ENCODE measurements around the gene HECTD2.
A peak's percentile ranks its signal among the peaks of the same experiment; 100 is the strongest.
"Not testable (repeated sequence)": the region's sequence is repeated elsewhere in the genome, so short reads cannot be mapped to it uniquely, and the experiment has no call there.

HECTD2 gene, protein sequence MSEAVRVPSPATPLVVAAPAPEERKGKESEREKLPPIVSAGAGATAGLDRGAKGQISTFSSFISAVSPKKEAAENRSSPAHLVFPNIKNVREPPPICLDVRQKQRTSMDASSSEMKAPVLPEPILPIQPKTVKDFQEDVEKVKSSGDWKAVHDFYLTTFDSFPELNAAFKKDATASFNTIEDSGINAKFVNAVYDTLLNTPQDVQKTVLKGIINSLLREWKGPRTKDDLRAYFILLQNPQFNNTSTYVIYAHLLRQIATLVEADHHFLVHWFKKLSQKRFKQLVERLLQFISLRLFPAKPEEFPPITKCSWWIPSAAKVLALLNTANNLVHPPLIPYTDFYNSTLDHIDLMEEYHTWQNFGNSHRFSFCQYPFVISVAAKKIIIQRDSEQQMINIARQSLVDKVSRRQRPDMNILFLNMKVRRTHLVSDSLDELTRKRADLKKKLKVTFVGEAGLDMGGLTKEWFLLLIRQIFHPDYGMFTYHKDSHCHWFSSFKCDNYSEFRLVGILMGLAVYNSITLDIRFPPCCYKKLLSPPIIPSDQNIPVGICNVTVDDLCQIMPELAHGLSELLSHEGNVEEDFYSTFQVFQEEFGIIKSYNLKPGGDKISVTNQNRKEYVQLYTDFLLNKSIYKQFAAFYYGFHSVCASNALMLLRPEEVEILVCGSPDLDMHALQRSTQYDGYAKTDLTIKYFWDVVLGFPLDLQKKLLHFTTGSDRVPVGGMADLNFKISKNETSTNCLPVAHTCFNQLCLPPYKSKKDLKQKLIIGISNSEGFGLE

DNA sequence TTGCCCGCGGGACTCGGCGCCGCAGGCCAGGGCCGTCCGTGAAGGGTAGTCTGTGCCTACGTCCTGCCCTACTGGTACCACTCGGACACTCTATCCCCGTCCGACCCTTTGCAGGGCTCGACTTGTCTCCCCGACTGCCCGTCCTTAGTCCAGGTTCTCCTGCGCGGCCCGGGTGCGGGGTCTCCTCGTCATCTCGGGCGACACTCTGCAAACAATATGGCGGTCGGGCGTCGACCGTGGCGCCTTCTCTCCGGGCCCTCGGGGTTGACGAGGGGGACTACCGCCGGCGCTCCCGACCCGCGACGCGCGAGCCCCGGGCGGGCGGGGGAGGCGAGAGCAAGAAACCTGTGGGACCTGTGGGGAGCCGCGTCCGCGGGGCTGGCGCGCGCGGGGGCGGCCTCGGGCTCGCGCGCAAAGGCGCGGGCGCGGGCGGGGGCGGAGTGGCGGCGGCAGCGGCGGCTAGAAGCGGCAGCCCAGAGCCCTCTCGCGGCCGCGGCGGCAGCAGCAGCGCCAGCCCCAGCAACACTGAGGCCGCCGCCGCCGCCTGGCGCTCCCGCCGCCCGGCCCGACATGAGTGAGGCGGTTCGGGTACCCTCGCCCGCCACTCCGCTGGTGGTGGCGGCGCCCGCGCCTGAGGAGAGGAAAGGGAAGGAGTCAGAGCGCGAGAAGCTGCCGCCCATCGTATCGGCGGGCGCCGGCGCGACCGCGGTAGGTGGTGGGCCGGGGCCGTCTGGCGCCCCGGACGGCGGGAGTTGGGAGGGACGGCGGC lies at the start of gene HECTD2:
TSS of gene HECTD2 (plus strand) at position 476 of the 769 bp plus-strand sequence. CDS start at position 571, 95 bp downstream.
- peak; percentile 60 to 69 for DNase-seq (ENCODE audit: extremely low read depth in 1 of 2, low read depth in 1 of 2)

DNA sequence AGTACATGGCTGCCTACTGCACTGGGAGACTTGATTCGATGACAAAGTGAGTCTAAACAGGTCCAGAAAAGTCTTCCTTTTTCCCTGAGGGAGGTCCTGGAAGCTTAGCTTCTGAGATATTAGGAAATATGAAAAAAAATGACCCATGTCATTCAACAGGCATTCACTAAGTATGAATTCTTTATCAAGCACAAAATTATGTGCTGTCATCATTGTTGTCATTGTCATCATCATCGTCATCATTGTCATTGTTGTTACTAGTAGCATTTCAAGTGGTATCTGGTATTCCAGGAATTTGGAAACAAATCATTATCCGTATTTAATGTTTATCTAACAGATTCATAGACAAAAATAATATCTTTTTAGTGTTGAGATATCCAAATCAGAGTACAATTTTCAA lies 49.7 kb upstream of the HECTD2 start:
- DNase-seq (ENCODE audit: extremely low read depth in 1 of 2, low read depth in 1 of 2) = no peak

DNA sequence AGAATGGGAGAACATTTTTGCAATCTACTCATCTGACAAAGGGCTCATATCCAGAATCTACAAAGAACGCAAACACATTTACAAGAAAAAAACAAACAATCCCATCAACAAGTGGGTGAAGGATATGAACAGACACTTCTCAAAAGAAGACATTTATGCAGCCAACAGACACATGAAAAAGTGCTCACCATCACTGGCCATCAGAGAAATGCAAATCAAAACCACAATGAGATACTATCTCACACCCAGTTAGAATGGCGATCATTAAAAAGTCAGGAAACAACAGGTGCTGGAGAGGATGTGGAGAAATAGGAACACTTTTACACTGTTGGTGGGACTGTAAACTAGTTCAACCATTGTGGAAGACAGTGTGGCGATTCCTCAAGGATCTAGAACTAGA lies 44.6 kb upstream of the HECTD2 start:
- DNase-seq (ENCODE audit: extremely low read depth in 1 of 2, low read depth in 1 of 2) = not testable (repeated sequence)

DNA sequence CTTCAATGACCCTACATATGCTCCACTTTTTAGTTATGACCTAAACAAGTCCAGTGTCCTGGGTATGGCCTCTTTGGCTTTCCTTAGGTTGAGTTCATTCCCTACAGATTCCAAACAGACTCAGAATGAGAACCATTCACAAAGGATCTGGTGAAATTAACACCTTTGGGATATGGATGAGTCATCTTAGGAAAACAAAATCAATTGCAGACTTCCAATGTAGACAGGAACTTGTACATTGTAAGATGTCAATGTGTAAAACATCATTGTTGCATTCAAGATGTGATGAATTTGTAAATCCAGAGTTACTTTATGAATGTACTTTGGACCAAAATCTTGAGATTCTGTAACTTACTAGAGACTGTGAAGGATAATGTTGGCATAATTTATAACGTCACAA lies 43.4 kb upstream of the HECTD2 start:
- DNase-seq (ENCODE audit: extremely low read depth in 1 of 2, low read depth in 1 of 2) = no peak

DNA sequence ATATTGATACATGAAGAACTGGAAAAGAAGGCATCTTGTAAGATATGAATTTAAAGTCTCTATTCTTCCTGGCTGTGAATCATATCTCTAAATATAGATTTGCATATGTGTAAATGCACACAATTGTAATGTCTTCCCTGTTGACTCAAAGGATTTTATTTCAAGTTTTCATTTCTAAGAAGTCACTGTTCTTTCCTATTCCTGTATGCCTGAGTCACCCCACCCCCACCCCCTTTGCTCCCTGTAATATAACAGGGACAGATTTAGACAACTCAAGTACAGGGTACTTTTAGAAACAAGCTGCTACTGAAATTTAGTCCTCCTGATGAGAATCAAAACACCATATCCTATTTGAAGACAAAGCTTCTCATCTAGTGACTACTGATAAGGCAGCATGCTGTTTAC lies 43.0 kb upstream of the HECTD2 start:
- DNase-seq (ENCODE audit: extremely low read depth in 1 of 2, low read depth in 1 of 2) = no peak

DNA sequence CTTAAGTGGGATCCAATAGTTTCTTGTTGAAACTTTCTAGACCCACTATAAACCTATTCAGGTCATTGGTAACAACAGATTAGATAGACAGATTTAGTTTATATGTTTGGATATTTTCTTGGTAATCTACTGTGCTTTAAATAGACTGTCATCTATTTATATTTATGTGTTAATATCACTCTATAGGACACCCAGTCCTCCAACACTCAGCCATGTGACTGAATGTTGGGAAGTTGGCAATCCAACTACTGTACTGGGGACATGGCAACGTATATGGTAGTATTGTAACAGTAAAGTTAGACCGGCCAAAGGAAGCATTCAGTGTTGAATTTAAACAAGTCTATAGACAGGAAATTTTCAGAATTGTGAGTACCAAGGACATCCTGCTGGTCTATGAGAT lies 42.6 kb upstream of the HECTD2 start:
- no peak for DNase-seq (ENCODE audit: extremely low read depth in 1 of 2, low read depth in 1 of 2)

DNA sequence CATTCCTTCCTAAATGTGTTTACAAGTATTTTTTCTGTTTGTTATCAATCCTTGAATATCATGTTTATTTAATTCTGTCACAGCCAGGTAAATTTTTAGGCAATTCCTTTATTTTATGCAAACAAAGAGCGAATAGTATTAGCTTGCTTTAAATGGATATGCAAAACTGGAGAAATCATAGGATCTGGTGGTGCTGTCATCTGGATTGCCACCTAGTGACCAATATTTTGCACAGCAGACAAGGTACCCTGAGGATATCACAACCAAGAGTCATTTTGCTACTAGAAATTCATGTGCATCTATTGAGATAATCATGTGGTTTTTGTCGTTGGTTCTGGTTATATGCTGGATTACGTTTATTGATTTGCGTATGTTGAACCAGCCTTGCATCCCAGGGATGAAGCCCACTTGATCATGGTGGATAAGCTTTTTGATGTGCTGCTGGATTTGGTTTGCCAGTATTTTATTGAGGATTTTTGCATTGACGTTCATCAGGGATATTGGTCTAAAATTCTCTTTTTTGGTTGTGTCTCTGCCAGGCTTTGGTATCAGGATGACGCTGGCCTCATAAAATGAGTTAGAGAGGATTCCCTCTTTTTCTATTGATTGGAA lies 40.1 kb upstream of the HECTD2 start:
- not testable (repeated sequence) for DNase-seq (ENCODE audit: extremely low read depth in 1 of 2, low read depth in 1 of 2)

DNA sequence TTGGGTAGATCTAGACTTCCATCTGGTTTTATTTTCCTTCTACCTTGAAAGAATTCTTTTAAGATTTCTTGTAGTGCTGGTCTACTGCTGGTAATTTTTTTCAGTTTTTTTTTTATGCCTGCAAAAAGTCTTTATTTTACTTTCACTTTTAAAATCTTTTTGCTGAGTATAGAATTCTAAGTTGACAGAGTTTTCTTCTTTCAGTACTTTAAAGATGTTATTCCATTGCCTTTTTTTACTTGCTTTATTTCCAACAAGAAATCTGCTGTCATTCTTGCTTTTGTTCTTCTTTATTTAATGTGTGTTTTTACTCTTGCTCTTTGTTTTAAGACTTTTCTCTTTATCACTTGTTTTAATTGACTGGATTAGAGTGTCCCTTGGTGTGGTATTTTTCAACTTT lies 36.1 kb upstream of the HECTD2 start:
- no peak for DNase-seq (ENCODE audit: extremely low read depth in 1 of 2, low read depth in 1 of 2)

DNA sequence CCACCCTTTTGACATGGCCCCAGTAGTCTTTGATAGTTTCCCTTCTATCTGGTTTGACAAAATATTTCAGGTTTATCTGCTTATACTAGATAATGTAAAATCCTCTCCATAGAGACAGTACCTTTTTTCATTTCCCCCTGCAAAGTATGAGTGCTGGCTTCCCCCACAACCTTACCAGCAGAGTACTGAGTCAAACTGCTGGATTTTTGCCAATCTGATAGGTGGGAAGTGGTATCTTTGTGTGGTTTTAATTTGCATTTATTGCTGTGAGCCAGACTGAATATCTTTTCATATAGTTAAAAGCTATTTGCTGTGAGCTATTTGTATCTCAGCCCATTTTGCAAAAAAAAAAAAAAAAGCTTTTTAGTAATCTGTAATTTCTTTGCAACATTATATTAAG lies 32.1 kb upstream of the HECTD2 start:
- DNase-seq (ENCODE audit: extremely low read depth in 1 of 2, low read depth in 1 of 2) = no peak

DNA sequence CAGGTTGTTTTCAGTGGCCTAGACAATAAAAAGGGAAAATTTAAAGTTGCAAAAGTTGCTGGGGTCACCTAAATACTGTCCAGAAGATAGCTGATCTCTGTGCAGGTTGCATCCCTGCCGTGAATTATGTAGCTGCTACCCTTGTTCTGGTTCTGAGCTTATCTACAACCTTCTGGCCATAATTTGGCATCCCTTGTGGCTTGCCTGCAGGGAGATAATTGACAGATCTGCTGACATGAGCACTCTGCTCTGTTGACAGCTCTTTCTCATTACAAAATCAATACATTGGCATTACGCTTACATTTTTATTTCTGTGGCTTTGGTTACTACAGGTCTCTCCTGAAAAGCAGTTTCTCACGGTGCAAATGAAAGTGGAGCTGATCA lies 29.3 kb upstream of the HECTD2 start:
- DNase-seq (ENCODE audit: extremely low read depth in 1 of 2, low read depth in 1 of 2) = no peak

DNA sequence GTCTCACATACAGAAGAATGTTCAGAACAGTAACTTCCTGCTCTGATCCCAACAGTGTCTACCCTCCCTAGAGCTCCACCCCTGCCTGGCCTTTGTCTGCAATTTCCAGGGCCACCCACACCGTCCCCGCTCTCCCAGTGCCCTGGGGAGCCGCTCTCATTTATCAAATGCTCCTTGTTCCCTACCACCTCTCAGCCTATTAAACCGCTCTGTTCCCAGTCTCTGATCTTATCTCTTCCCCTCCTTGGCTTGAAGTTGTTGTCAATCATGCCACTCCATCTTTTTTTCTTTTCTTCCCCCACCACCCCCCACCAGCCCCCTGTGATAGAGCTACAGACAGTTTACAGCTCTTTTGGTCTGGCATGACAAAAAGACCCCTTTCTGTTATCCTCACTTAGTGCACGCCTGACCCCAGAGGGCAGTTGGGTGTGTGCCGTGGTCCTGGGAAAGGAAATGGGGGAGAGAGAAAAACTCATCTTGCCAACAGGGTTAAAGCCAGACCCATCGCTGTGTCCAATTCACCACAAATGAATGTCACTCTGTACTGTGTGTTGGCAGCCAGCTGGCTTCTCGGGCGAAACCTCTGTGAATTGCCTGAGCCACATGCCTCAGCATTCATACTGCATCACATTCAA lies 28.8 kb upstream of the HECTD2 start:
- DNase-seq (ENCODE audit: extremely low read depth in 1 of 2, low read depth in 1 of 2) = no peak

DNA sequence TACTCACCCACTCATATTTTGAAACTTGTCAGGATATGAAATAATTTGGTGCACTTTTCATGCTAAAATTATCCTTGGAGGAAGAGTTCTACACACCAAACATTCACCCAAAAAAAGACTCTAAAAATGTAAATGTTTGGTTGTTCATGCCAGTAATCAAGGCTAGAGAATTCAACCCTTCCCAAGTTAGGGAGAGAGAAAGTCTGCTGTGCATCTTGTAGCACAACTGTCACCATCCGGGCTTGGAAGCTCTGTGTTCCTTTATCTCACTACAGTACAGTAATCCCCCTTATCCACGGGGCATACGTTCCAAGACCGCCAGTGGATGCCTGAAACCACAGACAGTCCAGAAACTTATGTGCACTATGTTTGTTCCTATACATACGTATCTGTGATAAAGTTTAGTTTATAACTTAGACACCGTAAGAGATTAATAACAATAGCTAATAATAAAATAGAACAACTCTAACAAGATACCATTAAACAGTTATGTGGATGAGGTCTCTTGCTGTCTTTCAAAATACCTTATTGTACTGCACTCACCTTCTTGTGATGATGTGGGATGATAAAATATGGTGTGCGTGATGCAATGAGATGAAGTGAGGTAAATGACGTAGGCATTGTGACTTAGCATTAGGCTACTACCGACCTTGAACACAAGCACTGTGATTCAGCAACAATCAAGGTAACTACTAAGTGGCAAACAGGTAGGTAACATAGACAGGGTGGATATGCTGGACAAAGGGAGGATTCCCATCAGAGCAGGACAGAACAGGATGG lies 24.6 kb upstream of the HECTD2 start:
- no peak for DNase-seq (ENCODE audit: extremely low read depth in 1 of 2, low read depth in 1 of 2)

DNA sequence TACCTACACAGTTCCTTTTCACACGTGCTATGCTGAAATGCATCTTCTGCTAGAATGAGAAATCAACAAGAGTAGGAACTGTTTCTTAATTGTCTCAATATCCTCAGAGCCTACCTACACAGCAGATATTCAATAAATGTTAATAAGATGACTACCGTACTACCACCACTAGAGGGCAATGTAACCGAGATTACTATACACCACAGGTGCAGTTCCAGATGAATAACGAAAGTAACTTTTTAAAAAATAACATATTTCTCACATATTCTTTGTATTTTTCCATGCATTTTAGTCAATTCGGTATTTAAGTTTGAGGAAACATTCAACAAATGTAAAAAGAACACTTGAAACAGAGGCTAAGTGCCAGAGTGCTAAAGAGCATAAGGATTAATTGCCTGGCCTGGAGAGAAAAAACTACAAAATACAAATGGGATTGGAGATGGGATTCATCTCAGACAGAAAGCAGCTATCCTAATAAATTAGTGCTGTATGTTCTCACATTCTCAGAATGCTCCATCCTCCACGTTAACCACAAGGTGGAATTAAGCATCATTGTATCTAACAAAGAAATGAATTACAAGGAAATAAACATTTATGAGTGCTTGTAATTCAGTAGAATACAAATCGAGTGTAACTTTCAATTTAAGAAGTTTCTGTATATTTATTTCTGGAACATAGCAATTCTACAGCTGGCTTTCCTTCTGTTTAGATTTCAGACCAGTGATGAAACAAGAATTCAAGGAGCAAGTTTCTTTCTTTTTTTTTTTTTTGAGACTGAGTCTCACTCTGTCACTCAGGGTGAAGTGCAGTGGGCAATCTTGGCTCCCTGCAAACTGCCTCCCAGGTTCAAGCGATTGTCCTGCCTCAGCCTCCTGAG lies 20.3 kb upstream of the HECTD2 start:
- DNase-seq (ENCODE audit: extremely low read depth in 1 of 2, low read depth in 1 of 2) = no peak

DNA sequence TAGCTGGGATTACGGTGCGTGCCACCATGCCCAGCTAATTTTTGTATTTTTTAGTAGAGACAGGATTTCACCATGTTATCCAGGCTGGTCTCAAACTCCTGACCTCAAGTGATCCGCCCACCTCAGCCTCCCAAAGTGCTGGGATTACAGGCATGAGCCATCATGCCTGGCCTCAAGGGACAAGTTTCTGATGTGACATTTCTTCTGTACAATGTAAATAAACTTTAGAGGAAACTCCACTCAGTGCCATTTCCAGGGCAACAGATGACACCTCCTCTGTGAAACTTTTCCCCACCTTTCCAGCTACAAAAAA lies 19.7 kb upstream of the HECTD2 start:
- not testable (repeated sequence) for DNase-seq (ENCODE audit: extremely low read depth in 1 of 2, low read depth in 1 of 2)

DNA sequence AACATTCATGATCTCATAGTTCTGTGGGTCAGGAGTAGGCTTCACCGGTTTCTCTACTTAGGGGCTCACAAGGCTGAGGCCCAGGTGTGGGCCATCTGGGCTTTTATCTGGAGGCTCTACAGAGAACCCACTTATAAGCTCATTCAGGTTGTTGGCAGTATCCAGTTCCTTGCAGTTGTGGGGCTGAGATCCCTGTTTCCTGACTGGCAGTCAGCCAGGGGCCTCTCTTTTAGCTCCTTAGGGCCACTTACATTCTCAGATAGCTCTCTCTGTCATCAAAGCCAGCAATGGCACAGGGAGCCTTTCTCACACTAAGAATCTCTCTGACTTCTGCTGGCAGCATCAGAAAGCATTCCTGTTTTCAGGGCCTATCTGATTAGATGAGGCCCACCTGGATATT lies 18.2 kb upstream of the HECTD2 start:
- DNase-seq (ENCODE audit: extremely low read depth in 1 of 2, low read depth in 1 of 2) = no peak

DNA sequence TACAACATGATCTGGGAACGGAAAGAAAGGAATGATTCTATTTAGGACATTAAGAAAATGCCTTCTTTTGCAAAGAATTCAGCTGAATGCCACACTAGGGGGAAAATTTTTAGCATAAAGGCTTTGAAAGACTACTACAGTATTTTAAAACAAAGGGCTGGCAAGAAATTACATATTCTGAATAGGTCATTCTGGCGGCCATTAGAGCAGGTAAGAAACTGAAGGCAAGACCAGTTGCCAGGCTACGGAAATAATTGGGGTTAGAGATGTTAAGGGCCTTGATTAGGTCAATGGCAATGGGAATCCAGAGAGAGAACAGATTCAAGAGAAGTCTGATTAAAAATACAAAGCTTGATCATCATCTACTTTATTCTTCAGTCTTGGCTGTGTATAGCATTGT lies 3.8 kb upstream of the HECTD2 start:
- no peak for DNase-seq (ENCODE audit: extremely low read depth in 1 of 2, low read depth in 1 of 2)

DNA sequence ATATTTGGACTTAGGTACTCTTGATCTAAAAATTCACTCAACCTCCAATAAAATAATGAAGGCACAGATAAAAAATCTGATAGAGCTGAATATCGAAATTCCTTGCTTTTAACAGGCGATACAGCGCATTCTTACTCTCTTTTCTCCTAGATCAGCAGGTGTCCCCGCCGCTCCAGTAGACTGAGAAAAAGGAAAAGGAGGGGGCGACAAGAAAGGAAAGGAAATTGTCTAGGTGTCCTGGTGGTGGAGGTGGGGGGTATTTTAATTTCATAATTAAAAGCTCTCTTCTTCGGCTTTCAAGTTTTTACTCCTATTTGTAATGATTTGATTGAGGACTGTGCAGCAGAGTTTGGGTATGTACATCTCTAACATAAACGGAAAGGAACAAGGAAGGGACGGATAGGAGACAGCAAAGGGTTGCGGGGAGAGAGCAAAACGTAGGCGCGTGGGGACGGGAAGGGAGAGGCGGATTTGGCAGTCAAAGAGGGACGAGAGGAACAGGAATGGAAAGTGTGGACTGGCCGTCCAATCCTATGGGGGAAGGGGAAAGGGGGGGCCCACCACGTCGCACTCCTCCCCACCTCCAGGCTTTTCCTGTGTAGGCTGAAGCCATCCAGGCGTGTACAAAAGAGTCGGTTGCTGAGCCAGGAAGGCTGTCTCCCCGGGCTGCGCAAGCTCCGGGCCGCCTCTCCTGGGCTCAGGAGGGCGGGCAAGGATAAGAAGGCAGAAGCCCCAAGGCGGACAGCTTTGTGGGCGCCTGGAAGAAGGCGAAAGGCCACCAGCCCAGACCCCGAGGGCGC lies 875 bp upstream of the HECTD2 start:
- peak in 1 of 2 donors; percentile 8 for DNase-seq (ENCODE audit: extremely low read depth in 1 of 2, low read depth in 1 of 2)
